HepG2 (cell line): Measurements from ENCODE around the gene NECTIN3. TPM values are rescaled to one million over a fixed set of nuclear protein-coding genes. Genes with fewer than 3 reads are reported as not detected.

ENCODE experiments used
- ATAC-seq: fragments of 200-7000 bp; cut with Tn5 transposase; 3 replicates; pipeline ENCODE4 v1.9.1; 2020; ENCODE audit warnings: mild to moderate bottlenecking, moderate library complexity
- BruUV-seq: library from RNA; stranded (reverse); fragments of 400-500 nt; replicated peaks from 2 replicates; lab custom pipeline; 2021; lab: Mats Ljungman, UMichigan
- CTCF ChIA-PET: fragments of 300-600 bp; formaldehyde crosslinking; extraction: SDS; loops from one replicate; lab custom pipeline; 2021; ENCODE audit warnings: low total read pairs, inconsistent platforms, low intra/inter-chr PET ratio; lab: Yijun Ruan, JAX
- POLR2A ChIA-PET: fragments of 350-600 bp; sonication (Branson Sonifier 250); formaldehyde crosslinking; loops from one replicate; lab custom pipeline; 2020; ENCODE audit warnings: antibody characterized with exemption, inconsistent platforms; lab: Yijun Ruan, JAX
- DNase-seq: peaks from one replicate; pipeline ENCODE4 v3.0.0-alpha.2; 2015; ENCODE audit warnings: low spot score
- FAIRE-seq: peaks from 3 replicates; lab custom pipeline; 2011; peaks lifted over from hg19 to GRCh38; lab: Jason Lieb, UNC
- H2AFZ ChIP-seq: one replicate; pipeline ENCODE4 v1.6.1; 2011; ENCODE audit warnings: low read length, inconsistent platforms
- H3K27ac ChIP-seq: fragments of 300-600 bp; 3 replicates; pipeline ENCODE4 v1.8.0; 2011; ENCODE audit warnings: mixed run types, mild to moderate bottlenecking, mixed read lengths, low read length, inconsistent platforms; ENCODE audit not compliant: insufficient read depth; ENCODE audit errors: extremely low read length
- H3K27me3 ChIP-seq, 2 experiments: fragments of 200-600 bp in 1 of 2; 2 replicates in 1 of 2; 3 replicates in 1 of 2; pipeline versions ENCODE4 v1.6.0 to v1.8.0; 2011; ENCODE audit warnings: low read length in 2 of 2, mild to moderate bottlenecking in 2 of 2, moderate library complexity in 2 of 2, inconsistent platforms in 1 of 2; ENCODE audit not compliant: insufficient read depth in 2 of 2, control insufficient read depth in 1 of 2
- H3K36me3 ChIP-seq, 2 experiments: fragments of 200-600 bp in 1 of 2; replicated peaks in 1 of 2; 2 replicates in 1 of 2; 3 replicates in 1 of 2; pipeline versions ENCODE4 v1.5.1 to v1.8.0; 2011; ENCODE audit warnings: low read length in 2 of 2, inconsistent platforms in 1 of 2; ENCODE audit not compliant: insufficient read depth in 2 of 2, control insufficient read depth in 1 of 2
- H3K4me1 ChIP-seq: 2 replicates; pipeline ENCODE4 v1.5.1; 2012; ENCODE audit warnings: low read length, inconsistent platforms; ENCODE audit not compliant: insufficient read depth
- H3K4me2 ChIP-seq: 2 replicates; pipeline ENCODE4 v1.6.0; 2011; ENCODE audit warnings: low read depth, low read length, inconsistent platforms
- H3K4me3 ChIP-seq, 3 experiments: fragments of 200-600 bp in 1 of 3; sonication (generic), shearing (Covaris generic) in 1 of 3; replicated peaks in 1 of 3; 2 replicates each; pipeline ENCODE4 v1.5.1; 2011 to 2016; ENCODE audit warnings: low read length in 3 of 3, inconsistent platforms in 2 of 3, low read depth in 2 of 3, mild to moderate bottlenecking in 2 of 3, control low read depth in 1 of 3, mixed read lengths in 1 of 3; ENCODE audit not compliant: insufficient read depth in 1 of 3
- H3K79me2 ChIP-seq: one replicate; pipeline ENCODE4 v1.6.1; 2011; ENCODE audit warnings: low read length, inconsistent platforms; ENCODE audit not compliant: insufficient read depth
- H3K9ac ChIP-seq: 2 replicates; pipeline ENCODE4 v1.6.0; 2011; ENCODE audit warnings: mild to moderate bottlenecking, low read depth, low read length, inconsistent platforms; ENCODE audit not compliant: insufficient read depth
- H3K9me3 ChIP-seq: 2 replicates; pipeline ENCODE4 v1.5.1; 2012; ENCODE audit warnings: mild to moderate bottlenecking, low read length
- H4K20me1 ChIP-seq: 2 replicates; pipeline ENCODE4 v1.6.0; 2011; ENCODE audit warnings: inconsistent platforms, mild to moderate bottlenecking, low read length, moderate library complexity; ENCODE audit not compliant: insufficient read depth
- EZH2 ChIP-seq: conservative IDR thresholded peaks from 2 replicates; pipeline ENCODE4 v1.6.1; 2012; ENCODE audit warnings: mild to moderate bottlenecking, low read depth, low read length, moderate library complexity
- HOXD1 ChIP-seq: sonication (generic); formaldehyde crosslinking; IDR thresholded peaks from 2 replicates; pipeline ENCODE4 v1.5.0; 2020; ENCODE audit warnings: missing genetic modification reagents
- IRX3 ChIP-seq: sonication (generic); formaldehyde crosslinking; IDR thresholded peaks from 2 replicates; pipeline ENCODE4 v1.8.1; 2023; ENCODE audit warnings: mild to moderate bottlenecking, low read depth, missing genetic modification reagents, borderline replicate concordance
- JARID2 ChIP-seq: sonication (generic); formaldehyde crosslinking; IDR thresholded peaks from 2 replicates; pipeline ENCODE4 v1.8.1; 2023; ENCODE audit warnings: missing genetic modification reagents, inconsistent platforms; ENCODE audit not compliant: insufficient replicate concordance
- KLF9 ChIP-seq: IDR thresholded peaks from 2 replicates; pipeline ENCODE4 v1.6.1; 2016; ENCODE audit warnings: low read depth
- MAZ ChIP-seq, 2 experiments: sonication (generic) in 1 of 2; formaldehyde crosslinking in 1 of 2; IDR thresholded peaks; 2 replicates each; pipeline versions ENCODE4 v1.5.0 to v1.6.1; 2012 to 2020; ENCODE audit warnings: low read depth in 2 of 2, mild to moderate bottlenecking in 2 of 2, borderline replicate concordance in 1 of 2, improper control_type of control experiment in 1 of 2, low read length in 1 of 2, missing genetic modification reagents in 1 of 2, moderate library complexity in 1 of 2
- NKX3-1 ChIP-seq: sonication (generic); formaldehyde crosslinking; IDR thresholded peaks from 2 replicates; pipeline ENCODE4 v1.5.0; 2020; ENCODE audit warnings: missing genetic modification reagents
- SIX1 ChIP-seq: sonication (generic); formaldehyde crosslinking; IDR thresholded peaks from 2 replicates; pipeline ENCODE4 v1.4.0; 2020; ENCODE audit warnings: missing genetic modification reagents, borderline replicate concordance
- SMARCC2 ChIP-seq: fragments of 450-650 bp; IDR thresholded peaks from 2 replicates; pipeline ENCODE4 v1.6.1; 2017; ENCODE audit warnings: antibody characterized with exemption, mild to moderate bottlenecking
- ZNF782 ChIP-seq: sonication (generic); formaldehyde crosslinking; IDR thresholded peaks from 2 replicates; pipeline ENCODE4 v1.4.0; 2020; ENCODE audit warnings: missing genetic modification reagents, mild to moderate bottlenecking, borderline replicate concordance
- ZSCAN29 ChIP-seq: sonication (generic); formaldehyde crosslinking; conservative IDR thresholded peaks from 2 replicates; pipeline ENCODE4 v1.4.0; 2020; ENCODE audit warnings: mild to moderate bottlenecking, missing genetic modification reagents
- WGBS: methylation state at CpG from one replicate; pipeline ENCODE4 v1.1.6; 2017; ENCODE audit warnings: low lambda C conversion rate; 5-methylcytosine and 5-hydroxymethylcytosine counted together
- in situ Hi-C: cut with HindIII; loops from 2 replicates; pipeline ENCODE4 v1.10.0; 2017; ENCODE audit warnings: low pct_unique_long_range_greater_than_20kb; ENCODE audit not compliant: extremely low pct_ligation_motif_present
- intact Hi-C: fragments of 100-400 bp; cut with micrococcal nuclease; formaldehyde crosslinking; loops from one replicate; pipeline ENCODE4 v1.10.0; 2022; ENCODE audit not compliant: unreplicated experiment
- polyA plus RNA-seq, 8 experiments: library from polyadenylated mRNA; depleted of rRNA in 3 of 8; stranded (reverse) in 7 of 8; unstranded in 1 of 8; fragments of >200 nt; fragmentation: Illumina TruSeq in 4 of 8; extraction: Trizol in 4 of 8; gene quantifications; 2 replicates each; pipeline versions ENCODE4 v1.2.1 to v1.2.3, GENCODE V29; 2011 to 2016; ENCODE audit warnings: low read depth in 4 of 8, missing spikeins in 1 of 8, mixed read lengths in 1 of 8; ENCODE audit not compliant: insufficient read depth in 1 of 8
- total RNA-seq, 5 experiments: library from RNA; depleted of rRNA; stranded (reverse); fragments of >200 nt; fragmentation: Illumina TruSeq; extraction: Trizol; gene quantifications; 2 replicates each; pipeline ENCODE4 v1.2.3, GENCODE V29; 2016; ENCODE audit warnings: low read depth in 1 of 5
- TF ChIP-seq, protein P1 (sequence below): sonication (generic); formaldehyde crosslinking; IDR thresholded peaks from one replicate; pipeline ENCODE4 v1.5.1; 2020; ENCODE audit warnings: mild to moderate bottlenecking, missing genetic modification reagents; ENCODE audit errors: not compliant biosample characterization
- TF ChIP-seq, protein P2 (sequence below): sonication (generic); formaldehyde crosslinking; IDR thresholded peaks from 2 replicates; pipeline ENCODE4 v1.5.0; 2020; ENCODE audit warnings: missing genetic modification reagents

NECTIN3 gene
- total and polyA plus RNA-seq, 2 of the 13 experiments (the other 11 are each of a cell fraction or from before 2014, with no cell fraction given): 10.4 to 45.1 TPM

- TF ChIP-seq JARID2 (CRISPR knock-in tag) (no peak), NKX3-1 (CRISPR knock-in tag) (no peak), MAZ (IDR thresholded peaks at IDR 0.05; ENCODE audit: borderline replicate concordance, low read depth, low read length) (no peak), MAZ (CRISPR knock-in tag; IDR thresholded peaks at IDR 0.05; ENCODE audit: low read depth) (no peak), SMARCC2 (no peak), ZSCAN29 (CRISPR knock-in tag) (no peak), IRX3 (CRISPR knock-in tag) (no peak), ZNF782 (CRISPR knock-in tag) (no peak)
Measured at GRCh38 chr3:111152496-111152895, 80.9 kb downstream of the NECTIN3 start (continued).

DNA sequence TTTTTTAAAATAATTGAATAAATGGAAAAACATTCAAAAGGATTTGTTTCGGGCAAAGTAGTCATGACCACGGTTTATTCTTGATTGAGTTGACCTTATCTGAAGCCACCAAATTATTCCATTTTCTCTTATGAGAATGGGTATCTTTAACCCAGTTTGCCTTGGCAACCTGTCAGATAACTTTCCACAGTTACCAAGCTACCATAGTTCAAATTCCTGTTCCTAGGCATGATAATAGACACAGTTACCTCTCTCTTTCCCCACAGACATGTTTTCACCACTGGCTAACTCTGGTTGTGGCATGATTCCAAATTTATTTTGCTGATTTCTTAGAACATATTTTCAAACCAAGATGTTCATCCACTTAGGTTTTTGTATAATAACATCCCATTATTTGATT lies 84.9 kb downstream of the NECTIN3 start:
- Histone ChIP-seq H3K27ac (no peak overlapping the region), H3K4me2 (no peak overlapping the region), H3K27me3 (no peaks in the 10 kb centered on the region), H3K36me3 (0 out of 5 replicates have a peak, but pooled peaks cover 0 to 1% of the 10 kb centered on the region in 2 experiments), H2AFZ (no peak overlapping the region), H4K20me1 (no peaks in the 10 kb centered on the region), H3K79me2 (no peaks in the 10 kb centered on the region), H3K4me3 (no peak overlapping the region), H3K9me3 (no peaks in the 10 kb centered on the region), H3K4me1 (no peaks in the 10 kb centered on the region), H3K9ac (no peak overlapping the region)
- DNase-seq: no peak
- ChIA-PET CTCF (no interaction called here), POLR2A (no interaction called here)
- ATAC-seq: no peak
- FAIRE-seq: no peak
- 97% methylated on average over 2 of the region's 2 CpGs for WGBS
- no TSS peak for BruUV-seq
- intact Hi-C loops (no loop called here), in situ Hi-C loops (no loop called here)
- no peak for TF ChIP-seq HOXD1 (CRISPR knock-in tag)
- TF ChIP-seq KLF9 (CRISPR knock-in tag): no peak
- TF ChIP-seq EZH2: no peak
- TF ChIP-seq, protein P1, sequence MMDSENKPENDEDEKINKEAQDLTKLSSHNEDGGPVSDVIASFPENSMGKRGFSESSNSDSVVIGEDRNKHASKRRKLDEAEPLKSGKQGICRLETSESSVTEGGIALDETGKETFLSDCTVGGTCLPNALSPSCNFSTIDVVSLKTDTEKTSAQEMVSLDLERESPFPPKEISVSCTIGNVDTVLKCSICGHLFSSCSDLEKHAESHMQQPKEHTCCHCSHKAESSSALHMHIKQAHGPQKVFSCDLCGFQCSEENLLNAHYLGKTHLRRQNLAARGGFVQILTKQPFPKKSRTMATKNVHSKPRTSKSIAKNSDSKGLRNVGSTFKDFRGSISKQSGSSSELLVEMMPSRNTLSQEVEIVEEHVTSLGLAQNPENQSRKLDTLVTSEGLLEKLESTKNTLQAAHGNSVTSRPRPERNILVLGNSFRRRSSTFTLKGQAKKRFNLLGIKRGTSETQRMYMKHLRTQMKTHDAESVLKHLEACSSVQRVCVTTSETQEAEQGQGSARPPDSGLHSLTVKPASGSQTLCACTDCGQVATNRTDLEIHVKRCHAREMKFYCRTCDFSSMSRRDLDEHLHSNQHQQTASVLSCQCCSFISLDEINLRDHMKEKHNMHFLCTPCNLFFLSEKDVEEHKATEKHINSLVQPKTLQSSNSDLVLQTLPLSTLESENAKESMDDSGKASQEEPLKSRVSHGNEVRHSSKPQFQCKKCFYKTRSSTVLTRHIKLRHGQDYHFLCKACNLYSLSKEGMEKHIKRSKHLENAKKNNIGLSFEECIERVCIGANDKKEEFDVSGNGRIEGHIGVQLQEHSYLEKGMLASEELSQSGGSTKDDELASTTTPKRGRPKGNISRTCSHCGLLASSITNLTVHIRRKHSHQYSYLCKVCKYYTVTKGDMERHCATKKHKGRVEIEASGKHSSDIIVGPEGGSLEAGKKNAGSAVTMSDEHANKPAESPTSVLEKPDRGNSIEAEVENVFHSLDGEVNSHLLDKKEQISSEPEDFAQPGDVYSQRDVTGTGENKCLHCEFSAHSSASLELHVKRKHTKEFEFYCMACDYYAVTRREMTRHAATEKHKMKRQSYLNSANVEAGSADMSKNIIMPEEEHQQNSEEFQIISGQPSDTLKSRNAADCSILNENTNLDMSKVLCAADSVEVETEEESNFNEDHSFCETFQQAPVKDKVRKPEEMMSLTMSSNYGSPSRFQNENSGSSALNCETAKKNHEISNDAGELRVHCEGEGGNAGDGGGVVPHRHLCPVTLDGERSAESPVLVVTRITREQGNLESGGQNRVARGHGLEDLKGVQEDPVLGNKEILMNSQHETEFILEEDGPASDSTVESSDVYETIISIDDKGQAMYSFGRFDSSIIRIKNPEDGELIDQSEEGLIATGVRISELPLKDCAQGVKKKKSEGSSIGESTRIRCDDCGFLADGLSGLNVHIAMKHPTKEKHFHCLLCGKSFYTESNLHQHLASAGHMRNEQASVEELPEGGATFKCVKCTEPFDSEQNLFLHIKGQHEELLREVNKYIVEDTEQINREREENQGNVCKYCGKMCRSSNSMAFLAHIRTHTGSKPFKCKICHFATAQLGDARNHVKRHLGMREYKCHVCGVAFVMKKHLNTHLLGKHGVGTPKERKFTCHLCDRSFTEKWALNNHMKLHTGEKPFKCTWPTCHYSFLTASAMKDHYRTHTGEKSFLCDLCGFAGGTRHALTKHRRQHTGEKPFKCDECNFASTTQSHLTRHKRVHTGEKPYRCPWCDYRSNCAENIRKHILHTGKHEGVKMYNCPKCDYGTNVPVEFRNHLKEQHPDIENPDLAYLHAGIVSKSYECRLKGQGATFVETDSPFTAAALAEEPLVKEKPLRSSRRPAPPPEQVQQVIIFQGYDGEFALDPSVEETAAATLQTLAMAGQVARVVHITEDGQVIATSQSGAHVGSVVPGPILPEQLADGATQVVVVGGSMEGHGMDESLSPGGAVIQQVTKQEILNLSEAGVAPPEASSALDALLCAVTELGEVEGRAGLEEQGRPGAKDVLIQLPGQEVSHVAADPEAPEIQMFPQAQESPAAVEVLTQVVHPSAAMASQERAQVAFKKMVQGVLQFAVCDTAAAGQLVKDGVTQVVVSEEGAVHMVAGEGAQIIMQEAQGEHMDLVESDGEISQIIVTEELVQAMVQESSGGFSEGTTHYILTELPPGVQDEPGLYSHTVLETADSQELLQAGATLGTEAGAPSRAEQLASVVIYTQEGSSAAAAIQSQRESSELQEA (CRISPR knock-in tag): no peak
- TF ChIP-seq, protein P2, sequence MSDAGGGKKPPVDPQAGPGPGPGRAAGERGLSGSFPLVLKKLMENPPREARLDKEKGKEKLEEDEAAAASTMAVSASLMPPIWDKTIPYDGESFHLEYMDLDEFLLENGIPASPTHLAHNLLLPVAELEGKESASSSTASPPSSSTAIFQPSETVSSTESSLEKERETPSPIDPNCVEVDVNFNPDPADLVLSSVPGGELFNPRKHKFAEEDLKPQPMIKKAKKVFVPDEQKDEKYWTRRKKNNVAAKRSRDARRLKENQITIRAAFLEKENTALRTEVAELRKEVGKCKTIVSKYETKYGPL (CRISPR knock-in tag): no peak
- TF ChIP-seq SIX1 (CRISPR knock-in tag): no peak
